ENCODE data around the gene METTL13. TPM values are rescaled to one million over a fixed set of nuclear protein-coding genes. Genes with fewer than 3 reads are reported as not detected.

The METTL13 gene
- total and polyA plus RNA-seq, 2 donors (not counting 1 experiment from before 2014, with no cell fraction given), result 27.3 to 38.0 TPM

- TF ChIP-seq CTCF (conservative IDR thresholded peaks at IDR 0.05 in 1 of 2, IDR thresholded peaks at IDR 0.05 in 1 of 2; ENCODE audit: low read depth in 1 of 2, low read length in 2 of 2) (no peak), EZH2 (IDR thresholded peaks at IDR 0.05; ENCODE audit: low read length, missing control alignments) (no peak)
Observed at GRCh38 chr1:171792656-171793369, 11.4 kb downstream of the METTL13 start.

GRCh38 chr1:171793636-171794035 lies 12.2 kb downstream of the METTL13 start:
- Histone ChIP-seq H3K27ac (ENCODE audit: insufficient read depth, low read length) (peak overlapping the region; percentile 49), H3K4me2 (ENCODE audit: extremely low read depth, insufficient read depth, low read length) (no peak overlapping the region), H3K9me3 (ENCODE audit: control insufficient read depth, insufficient read depth, low read depth, low read length) (no peaks in the 10 kb centered on the region), H3K9ac (ENCODE audit: insufficient read depth, low read length) (no peak overlapping the region), H4K20me1 (ENCODE audit: control insufficient read depth, extremely low read depth, insufficient read depth, low read length) (no peaks in the 10 kb centered on the region), H3K79me2 (ENCODE audit: control insufficient read depth, insufficient read depth, low read length) (no peaks in the 10 kb centered on the region), H3K27me3 (ENCODE audit: control insufficient read depth, insufficient read depth, low read length) (no peaks in the 10 kb centered on the region), H3K36me3 (ENCODE audit: control insufficient read depth, insufficient read depth, low read length) (peaks cover 20% of the 10 kb centered on the region), H3K4me3 (replicated peaks in 1 of 4; ENCODE audit: control extremely low read depth in 1 of 4, insufficient read depth in 1 of 4, low read depth in 3 of 4, low read length in 4 of 4) (no peak overlapping the region), H2AFZ (ENCODE audit: low read length) (no peak overlapping the region), H3K4me1 (ENCODE audit: control insufficient read depth, extremely low read depth, insufficient read depth, low read length) (peaks cover 9% of the 10 kb centered on the region)
- no peak for DNase-seq (ENCODE audit: low read depth in 2 of 2)
- no peak for TF ChIP-seq EZH2 (IDR thresholded peaks at IDR 0.05; ENCODE audit: low read length, missing control alignments)
- no peak for TF ChIP-seq CTCF (conservative IDR thresholded peaks at IDR 0.05 in 1 of 2, IDR thresholded peaks at IDR 0.05 in 1 of 2; ENCODE audit: low read depth in 1 of 2, low read length in 2 of 2)

More at GRCh38 chr1:171792656-171793369, 11.4 kb downstream of the METTL13 start:
- H4K20me1 ChIP-seq (ENCODE audit: control insufficient read depth, extremely low read depth, insufficient read depth, low read length), result no peaks in the 10 kb centered on the region
- H3K79me2 ChIP-seq (ENCODE audit: control insufficient read depth, insufficient read depth, low read length), result no peaks in the 10 kb centered on the region
- no peak overlapping the region for H3K4me2 ChIP-seq (ENCODE audit: extremely low read depth, insufficient read depth, low read length)
- H3K9ac ChIP-seq (ENCODE audit: insufficient read depth, low read length), result no peak overlapping the region
- no peak overlapping the region for H3K27ac ChIP-seq (ENCODE audit: insufficient read depth, low read length)
- H3K27me3 ChIP-seq (ENCODE audit: control insufficient read depth, insufficient read depth, low read length), result no peaks in the 10 kb centered on the region
- H3K4me3 ChIP-seq (replicated peaks in 1 of 4; ENCODE audit: control extremely low read depth in 1 of 4, insufficient read depth in 1 of 4, low read depth in 3 of 4, low read length in 4 of 4), result no peak overlapping the region
- peaks cover 12% of the 10 kb centered on the region for H3K4me1 ChIP-seq (ENCODE audit: control insufficient read depth, extremely low read depth, insufficient read depth, low read length)
- H3K9me3 ChIP-seq (ENCODE audit: control insufficient read depth, insufficient read depth, low read depth, low read length), result no peaks in the 10 kb centered on the region
- H2AFZ ChIP-seq (ENCODE audit: low read length), result no peak overlapping the region
- no peak for DNase-seq (ENCODE audit: low read depth in 2 of 2)
- H3K36me3 ChIP-seq (ENCODE audit: control insufficient read depth, insufficient read depth, low read length), result peaks cover 24% of the 10 kb centered on the region

GRCh38 chr1:171794085-171794484 lies 12.6 kb downstream of the METTL13 start:
- peak in 1 of 2 donors; percentile 71 for DNase-seq (ENCODE audit: low read depth in 2 of 2)
- Histone ChIP-seq H3K27me3 (ENCODE audit: control insufficient read depth, insufficient read depth, low read length) (no peaks in the 10 kb centered on the region), H3K4me3 (replicated peaks in 1 of 4; ENCODE audit: control extremely low read depth in 1 of 4, insufficient read depth in 1 of 4, low read depth in 3 of 4, low read length in 4 of 4) (no peak overlapping the region), H3K9me3 (ENCODE audit: control insufficient read depth, insufficient read depth, low read depth, low read length) (no peaks in the 10 kb centered on the region), H3K4me1 (ENCODE audit: control insufficient read depth, extremely low read depth, insufficient read depth, low read length) (peaks cover 7% of the 10 kb centered on the region), H3K79me2 (ENCODE audit: control insufficient read depth, insufficient read depth, low read length) (no peaks in the 10 kb centered on the region), H3K36me3 (ENCODE audit: control insufficient read depth, insufficient read depth, low read length) (peaks cover 17% of the 10 kb centered on the region), H3K9ac (ENCODE audit: insufficient read depth, low read length) (no peak overlapping the region), H3K27ac (ENCODE audit: insufficient read depth, low read length) (peak overlapping the region; percentile 49), H3K4me2 (ENCODE audit: extremely low read depth, insufficient read depth, low read length) (peak overlapping the region; percentile 54), H4K20me1 (ENCODE audit: control insufficient read depth, extremely low read depth, insufficient read depth, low read length) (no peaks in the 10 kb centered on the region), H2AFZ (ENCODE audit: low read length) (no peak overlapping the region)
- no peak for TF ChIP-seq CTCF (conservative IDR thresholded peaks at IDR 0.05 in 1 of 2, IDR thresholded peaks at IDR 0.05 in 1 of 2; ENCODE audit: low read depth in 1 of 2, low read length in 2 of 2)
- TF ChIP-seq EZH2 (IDR thresholded peaks at IDR 0.05; ENCODE audit: low read length, missing control alignments), result no peak
